ENCODE data around the gene KRT14.

GRCh38 chr17:41549596-41550039 is 37.1 kb downstream of the KRT14 start:
- TF ChIP-seq CTCF (IDR thresholded peaks at IDR 0.05): no peak
- no peak for TF ChIP-seq POLR2A (IDR thresholded peaks at IDR 0.05)
- TF ChIP-seq POLR2AphosphoS5 (IDR thresholded peaks at IDR 0.05): no peak
